Ovary (tissue), 3 donors: Measurements from ENCODE around the gene AP2M1.
"Not testable (repeated sequence)": the region's sequence is repeated elsewhere in the genome, so short reads cannot be mapped to it uniquely, and the experiment has no call there.

Source experiments
- CTCF ChIP-seq, 3 donors: fragments of 450-650 bp in 2 of 3; fragments of 200-600 bp in 1 of 3; IDR thresholded peaks; one replicate each; pipeline versions ENCODE4 v1.5.1 to v1.8.0; 2016 to 2022; ENCODE audit warnings: antibody characterized with exemption in 3 of 3, mild to moderate bottlenecking in 1 of 3
- POLR2A ChIP-seq: fragments of 450-650 bp; IDR thresholded peaks from one replicate; pipeline ENCODE4 v1.6.1; 2017; ENCODE audit warnings: antibody characterized with exemption, mild to moderate bottlenecking, moderate library complexity
- donor health status: DM: no; HTN: no; CAD: no.

DNA sequence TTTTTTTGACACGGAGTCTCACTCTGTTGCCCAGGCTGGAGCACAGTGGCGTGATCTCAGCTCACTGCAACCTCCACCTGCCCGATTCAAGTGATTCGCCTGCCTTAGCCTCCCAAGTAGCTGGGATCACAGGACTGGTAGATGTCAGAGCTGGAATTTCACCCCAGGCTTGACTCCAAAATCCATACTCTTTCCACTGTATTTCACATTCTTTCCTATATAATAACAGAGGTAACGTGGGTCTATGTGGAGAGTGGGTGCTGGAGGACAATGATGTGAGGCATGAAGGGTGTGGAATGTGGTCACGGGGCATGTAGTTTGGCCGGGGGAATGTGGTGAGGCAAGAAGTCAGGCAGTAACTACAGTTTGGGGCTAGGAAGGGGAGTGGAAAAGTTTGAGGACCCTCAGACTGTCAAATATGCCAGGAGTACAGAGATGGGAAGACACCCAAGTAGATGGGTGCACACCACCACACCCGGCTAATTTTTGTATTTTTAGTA, 12.0 kb upstream of the AP2M1 start:
- not testable (repeated sequence) for TF ChIP-seq POLR2A; CTCF (IDR thresholded peaks at IDR 0.05)
